Gastrocnemius medialis (tissue), 4 donors: ENCODE measurements around the gene SMAD3.

ENCODE experiments used
- POLR2A ChIP-seq, 2 donors: fragments of 450-650 bp; IDR thresholded peaks; one replicate each; pipeline ENCODE4 v1.6.1; 2017; ENCODE audit warnings: antibody characterized with exemption in 2 of 2, mild to moderate bottlenecking in 2 of 2, moderate library complexity in 2 of 2
- TF ChIP-seq, protein P1 (sequence below), 5 experiments: fragments of 450-650 bp in 3 of 5; fragments of 200-600 bp in 2 of 5; sonication (generic) in 2 of 5; IDR thresholded peaks in 4 of 5; conservative IDR thresholded peaks in 1 of 5; 1 replicate in 4 of 5; 2 replicates in 1 of 5; pipeline ENCODE4 v1.5.1; 2016 to 2019; ENCODE audit warnings: antibody characterized with exemption in 5 of 5, mild to moderate bottlenecking in 3 of 5, moderate library complexity in 3 of 5

DNA sequence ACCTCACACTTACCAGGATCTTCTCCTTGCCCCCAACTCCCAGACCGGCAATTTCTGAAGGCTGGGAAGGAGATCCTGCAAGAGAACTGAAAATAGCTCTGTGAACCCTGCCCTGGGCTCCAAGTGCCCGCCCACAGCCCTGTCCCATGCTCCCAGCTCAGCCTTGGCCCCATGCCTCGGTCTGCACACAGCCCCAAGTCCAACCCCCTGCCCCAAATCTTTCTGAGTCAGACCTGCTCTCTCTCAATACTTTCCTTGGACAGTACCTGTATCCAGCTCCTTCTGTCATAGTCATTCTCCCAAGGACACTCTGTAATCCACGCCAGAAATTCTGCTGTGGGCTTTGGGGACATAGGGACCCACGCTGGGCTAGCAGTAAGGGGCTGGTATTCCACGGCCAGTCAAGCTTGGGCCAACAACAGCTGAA, 6.3 kb upstream of the SMAD3 start:
- TF ChIP-seq POLR2A (IDR thresholded peaks at IDR 0.05): no peak
- TF ChIP-seq, protein P1, sequence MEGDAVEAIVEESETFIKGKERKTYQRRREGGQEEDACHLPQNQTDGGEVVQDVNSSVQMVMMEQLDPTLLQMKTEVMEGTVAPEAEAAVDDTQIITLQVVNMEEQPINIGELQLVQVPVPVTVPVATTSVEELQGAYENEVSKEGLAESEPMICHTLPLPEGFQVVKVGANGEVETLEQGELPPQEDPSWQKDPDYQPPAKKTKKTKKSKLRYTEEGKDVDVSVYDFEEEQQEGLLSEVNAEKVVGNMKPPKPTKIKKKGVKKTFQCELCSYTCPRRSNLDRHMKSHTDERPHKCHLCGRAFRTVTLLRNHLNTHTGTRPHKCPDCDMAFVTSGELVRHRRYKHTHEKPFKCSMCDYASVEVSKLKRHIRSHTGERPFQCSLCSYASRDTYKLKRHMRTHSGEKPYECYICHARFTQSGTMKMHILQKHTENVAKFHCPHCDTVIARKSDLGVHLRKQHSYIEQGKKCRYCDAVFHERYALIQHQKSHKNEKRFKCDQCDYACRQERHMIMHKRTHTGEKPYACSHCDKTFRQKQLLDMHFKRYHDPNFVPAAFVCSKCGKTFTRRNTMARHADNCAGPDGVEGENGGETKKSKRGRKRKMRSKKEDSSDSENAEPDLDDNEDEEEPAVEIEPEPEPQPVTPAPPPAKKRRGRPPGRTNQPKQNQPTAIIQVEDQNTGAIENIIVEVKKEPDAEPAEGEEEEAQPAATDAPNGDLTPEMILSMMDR (IDR thresholded peaks at IDR 0.05 in 4 of 5, conservative IDR thresholded peaks at IDR 0.05 in 1 of 5): no peak
